Loucy (cell line): ENCODE data around the gene ISG20L2.
A peak's percentile ranks its signal among the peaks of the same experiment; 100 is the strongest.

Experiments
- H2AFZ ChIP-seq: fragments of 200-600 bp; sonication (generic); 2 replicates; pipeline ENCODE4 v1.6.0; 2016; ENCODE audit warnings: antibody characterized with exemption, mild to moderate bottlenecking, low read length, moderate library complexity
- H3F3A ChIP-seq: fragments of 200-600 bp; 2 replicates; pipeline ENCODE4 v1.6.0; 2016; ENCODE audit warnings: antibody characterized with exemption, low read depth, mild to moderate bottlenecking
- H3K27me3 ChIP-seq: fragments of 200-600 bp; sonication (generic); 2 replicates; pipeline ENCODE4 v1.6.1; 2014; ENCODE audit warnings: low read length, mild to moderate bottlenecking; ENCODE audit not compliant: insufficient read depth, poor library complexity, severe bottlenecking
- H3K36me3 ChIP-seq: fragments of 200-600 bp; sonication (generic); 2 replicates; pipeline ENCODE4 v1.6.1; 2016; ENCODE audit warnings: low read length; ENCODE audit not compliant: insufficient read depth
- H3K4me1 ChIP-seq: fragments of 200-600 bp; sonication (generic); 2 replicates; pipeline ENCODE4 v1.5.1; 2014; ENCODE audit warnings: low read length, mild to moderate bottlenecking; ENCODE audit not compliant: insufficient read depth, poor library complexity, severe bottlenecking
- H3K4me2 ChIP-seq: fragments of 200-600 bp; sonication (generic); 2 replicates; pipeline ENCODE4 v1.6.0; 2014; ENCODE audit warnings: antibody characterized with exemption, low read length, low read depth, mild to moderate bottlenecking; ENCODE audit not compliant: poor library complexity, severe bottlenecking
- H3K4me3 ChIP-seq: fragments of 200-600 bp; sonication (generic); 2 replicates; pipeline ENCODE4 v1.5.1; 2014; ENCODE audit warnings: low read length, mild to moderate bottlenecking, mixed read lengths; ENCODE audit not compliant: poor library complexity, severe bottlenecking
- H3K79me2 ChIP-seq: fragments of 200-600 bp; sonication (generic); 2 replicates; pipeline ENCODE4 v1.6.1; 2014; ENCODE audit warnings: low read length; ENCODE audit not compliant: insufficient read depth
- H3K9ac ChIP-seq: fragments of 200-600 bp; sonication (generic); 2 replicates; pipeline ENCODE4 v1.6.0; 2014; ENCODE audit warnings: mild to moderate bottlenecking, low read depth, low read length, moderate library complexity; ENCODE audit not compliant: poor library complexity, severe bottlenecking
- H3K9me2 ChIP-seq: fragments of 200-600 bp; sonication (generic); replicated peaks from 2 replicates; pipeline ENCODE4 v1.6.1; 2016; ENCODE audit warnings: low read depth, low read length, mixed read lengths
- H3K9me3 ChIP-seq: fragments of 200-600 bp; sonication (generic); 2 replicates; pipeline ENCODE4 v1.6.1; 2014; ENCODE audit warnings: mild to moderate bottlenecking, antibody characterized with exemption, low read length, low read depth; ENCODE audit not compliant: insufficient read depth
- H4K20me1 ChIP-seq: fragments of 200-600 bp; sonication (generic); 2 replicates; pipeline ENCODE4 v1.6.0; 2014; ENCODE audit warnings: antibody characterized with exemption, low read length, mild to moderate bottlenecking; ENCODE audit not compliant: insufficient read depth, poor library complexity, severe bottlenecking
- CTCF ChIP-seq: fragments of 200-600 bp; sonication (generic); conservative IDR thresholded peaks from 2 replicates; pipeline ENCODE4 v1.5.1; 2014; ENCODE audit warnings: mild to moderate bottlenecking, antibody characterized with exemption, low read length
- EZH2phosphoT487 ChIP-seq: fragments of 200-600 bp; IDR thresholded peaks from 2 replicates; pipeline ENCODE4 v1.6.1; 2018; ENCODE audit warnings: antibody characterized with exemption, mild to moderate bottlenecking, moderate library complexity, borderline replicate concordance

Gene ISG20L2

GRCh38 chr1:156689035-156689952 is 39.3 kb downstream of the ISG20L2 start:
- Histone ChIP-seq H3K9me3 (no peaks in the 10 kb centered on the region), H3K36me3 (no peaks in the 10 kb centered on the region), H3K4me3 (peak overlapping the region; percentile 68), H3K79me2 (no peaks in the 10 kb centered on the region), H3K9ac (peak overlapping the region; percentile 51), H3K4me2 (peak overlapping the region; percentile 93), H3K27me3 (no peaks in the 10 kb centered on the region), H4K20me1 (no peaks in the 10 kb centered on the region), H2AFZ (peak overlapping the region; percentile 98), H3K4me1 (peaks cover 24% of the 10 kb centered on the region), H3F3A (no peaks in the 10 kb centered on the region), H3K9me2 (no peaks in the 10 kb centered on the region)
- peak; percentile 63 for TF ChIP-seq CTCF
- no peak for TF ChIP-seq EZH2phosphoT487

- Histone ChIP-seq H3K4me1 (peaks cover 9% of the 10 kb centered on the region), H4K20me1 (no peaks in the 10 kb centered on the region), H3K4me3 (no peak overlapping the region), H3K36me3 (no peaks in the 10 kb centered on the region), H3K9me2 (no peaks in the 10 kb centered on the region), H3K4me2 (no peak overlapping the region), H3F3A (no peaks in the 10 kb centered on the region), H2AFZ (no peak overlapping the region), H3K79me2 (no peaks in the 10 kb centered on the region), H3K27me3 (peaks cover 5% of the 10 kb centered on the region), H3K9me3 (no peaks in the 10 kb centered on the region), H3K9ac (no peak overlapping the region)
- TF ChIP-seq CTCF (peak; percentile 46), EZH2phosphoT487 (no peak)
Measured at GRCh38 chr1:156684227-156684782, 44.3 kb downstream of the ISG20L2 start.

DNA sequence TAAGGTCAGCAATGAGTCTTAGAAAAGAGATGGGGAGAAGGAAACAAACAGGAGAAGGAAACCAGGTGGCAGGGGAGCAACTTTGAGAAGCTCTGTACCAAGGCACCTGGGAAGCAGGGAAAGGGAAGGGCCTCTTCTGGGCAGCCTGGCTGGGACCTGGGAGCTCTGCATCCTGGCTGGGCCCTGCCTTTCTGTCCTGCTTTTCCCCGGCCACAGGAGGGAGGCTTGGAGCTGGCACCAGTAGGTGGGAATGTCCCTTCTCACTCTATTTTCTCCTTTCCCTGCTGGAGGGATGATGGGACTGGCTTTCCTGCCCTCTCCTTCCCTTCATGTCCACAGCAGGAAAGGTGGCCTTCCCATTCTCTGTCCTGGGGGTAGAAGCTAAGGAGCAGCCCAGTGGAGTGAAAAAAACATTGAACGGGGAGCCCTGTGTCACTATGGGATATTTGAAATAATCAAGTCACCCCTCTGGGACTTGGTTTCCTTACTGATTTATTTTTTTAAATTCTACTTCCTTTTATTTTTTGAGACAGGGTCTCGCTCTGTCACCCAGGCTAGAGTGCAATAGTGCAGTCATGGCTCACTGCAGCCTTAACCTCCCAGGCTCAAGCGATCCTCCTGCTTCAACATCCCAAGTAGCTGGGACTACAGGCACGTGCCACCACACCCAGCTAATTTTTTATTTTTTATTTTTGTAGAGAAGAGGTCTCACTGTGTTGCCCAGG is 46.2 kb downstream of the ISG20L2 start:
- no peak overlapping the region for H3K9ac ChIP-seq
- no peak overlapping the region for H3K4me2 ChIP-seq
- peaks cover 5% of the 10 kb centered on the region for H3K27me3 ChIP-seq
- H3F3A ChIP-seq = no peaks in the 10 kb centered on the region
- H3K4me1 ChIP-seq = peaks cover 6% of the 10 kb centered on the region
- TF ChIP-seq EZH2phosphoT487 = no peak
- no peak for TF ChIP-seq CTCF
- H3K79me2 ChIP-seq = no peaks in the 10 kb centered on the region
- H3K9me3 ChIP-seq = no peaks in the 10 kb centered on the region
- no peak overlapping the region for H3K4me3 ChIP-seq
- no peak overlapping the region for H2AFZ ChIP-seq
- H4K20me1 ChIP-seq = no peaks in the 10 kb centered on the region
- no peaks in the 10 kb centered on the region for H3K36me3 ChIP-seq
- no peaks in the 10 kb centered on the region for H3K9me2 ChIP-seq
